Skeletal muscle tissue (tissue), 4 donors: ENCODE measurements around the gene DGCR2. TPM values are rescaled to one million over a fixed set of nuclear protein-coding genes. Genes with fewer than 3 reads are reported as not detected.
"Not testable (repeated sequence)": the region's sequence is repeated elsewhere in the genome, so short reads cannot be mapped to it uniquely, and the experiment has no call there.

Source experiments
- H3K27ac ChIP-seq: one replicate; pipeline ENCODE4 v1.7.0; 2013; ENCODE audit warnings: mild to moderate bottlenecking, low read depth, low read length, inconsistent platforms
- H3K27me3 ChIP-seq, 3 donors: one replicate each; pipeline ENCODE4 v1.7.0; 2013; ENCODE audit warnings: low read length in 3 of 3; ENCODE audit not compliant: control insufficient read depth in 3 of 3, insufficient read depth in 3 of 3
- H3K36me3 ChIP-seq, 3 donors: one replicate each; pipeline ENCODE4 v1.7.0; 2013; ENCODE audit warnings: low read length in 3 of 3; ENCODE audit not compliant: control insufficient read depth in 3 of 3, insufficient read depth in 3 of 3
- H3K4me1 ChIP-seq, 3 donors: one replicate each; pipeline ENCODE4 v1.7.0; 2013; ENCODE audit warnings: low read length in 3 of 3, mild to moderate bottlenecking in 3 of 3; ENCODE audit not compliant: control insufficient read depth in 3 of 3, insufficient read depth in 3 of 3
- H3K4me3 ChIP-seq, 3 donors: one replicate each; pipeline ENCODE4 v1.7.0; 2013; ENCODE audit warnings: low read length in 3 of 3
- H3K9ac ChIP-seq, 3 donors: one replicate each; pipeline ENCODE4 v1.7.0; 2013; ENCODE audit warnings: low read length in 3 of 3, mild to moderate bottlenecking in 3 of 3, moderate library complexity in 2 of 3, low read depth in 1 of 3
- H3K9me3 ChIP-seq, 3 donors: one replicate each; pipeline ENCODE4 v1.7.0; 2013; ENCODE audit warnings: low read length in 3 of 3; ENCODE audit not compliant: control insufficient read depth in 3 of 3
- total RNA-seq: library from RNA; depleted of rRNA; stranded (reverse); fragments of >200 nt; gene quantifications from one replicate; pipeline ENCODE4 v1.2.3, GENCODE V29; 2014
- donor health status: Osteomylitis.

The DGCR2 gene
- total RNA-seq, 1 donor from 2014 or later, result 41.8 TPM

GRCh38 chr22:19057539-19057938 is 64.7 kb downstream of the DGCR2 start:
- H3K36me3 ChIP-seq, result peaks cover 53 to 58% (median 54%) of the 10 kb centered on the region in 3 donors
- H3K27ac ChIP-seq, result no peak overlapping the region
- no peak overlapping the region for H3K9ac ChIP-seq

GRCh38 chr22:19056951-19057401 is 65.2 kb downstream of the DGCR2 start:
- Histone ChIP-seq H3K4me1 (peaks cover 0 to 4% (median 4%) of the 10 kb centered on the region in 3 donors), H3K9ac (no peak overlapping the region), H3K4me3 (no peak overlapping the region), H3K9me3 (no peaks in the 10 kb centered on the region), H3K27me3 (no peaks in the 10 kb centered on the region), H3K27ac (no peak overlapping the region), H3K36me3 (peaks cover 50 to 58% (median 54%) of the 10 kb centered on the region in 3 donors)

More at GRCh38 chr22:19057539-19057938, 64.7 kb downstream of the DGCR2 start:
- no peak overlapping the region for H3K4me3 ChIP-seq
- peaks cover 5 to 9% (median 9%) of the 10 kb centered on the region in 3 donors for H3K4me1 ChIP-seq
- H3K9me3 ChIP-seq, result no peaks in the 10 kb centered on the region
- no peaks in the 10 kb centered on the region for H3K27me3 ChIP-seq

- Histone ChIP-seq H3K9me3 (no peaks in the 10 kb centered on the region), H3K27ac (no peak overlapping the region), H3K9ac (no peak overlapping the region), H3K4me3 (no peak overlapping the region), H3K36me3 (peaks cover 43 to 64% (median 49%) of the 10 kb centered on the region in 3 donors), H3K4me1 (peaks cover 0 to 4% (median 3%) of the 10 kb centered on the region in 3 donors), H3K27me3 (no peaks in the 10 kb centered on the region)
Observed at GRCh38 chr22:19055801-19056200, 66.4 kb downstream of the DGCR2 start.

GRCh38 chr22:19052941-19053541 is 69.2 kb downstream of the DGCR2 start:
- H3K36me3 ChIP-seq, result peaks cover 30 to 59% (median 38%) of the 10 kb centered on the region in 3 donors
- H3K9ac ChIP-seq, result no peak overlapping the region
- no peaks in the 10 kb centered on the region for H3K9me3 ChIP-seq
- peaks cover 0 to 7% (median 2%) of the 10 kb centered on the region in 3 donors for H3K4me1 ChIP-seq
- H3K4me3 ChIP-seq, result no peak overlapping the region
- no peak overlapping the region for H3K27ac ChIP-seq
- H3K27me3 ChIP-seq, result no peaks in the 10 kb centered on the region

GRCh38 chr22:19051381-19052072 is 70.7 kb downstream of the DGCR2 start:
- Histone ChIP-seq H3K9ac (no peak overlapping the region), H3K27ac (no peak overlapping the region), H3K27me3 (no peaks in the 10 kb centered on the region), H3K9me3 (no peaks in the 10 kb centered on the region), H3K4me3 (no peak overlapping the region), H3K4me1 (peaks cover 0 to 5% (median 2%) of the 10 kb centered on the region in 3 donors), H3K36me3 (peaks cover 35 to 66% (median 41%) of the 10 kb centered on the region in 3 donors)

GRCh38 chr22:19050847-19051246 is 71.4 kb downstream of the DGCR2 start:
- H3K27me3 ChIP-seq, H3K4me3 ChIP-seq, H3K4me1 ChIP-seq, H3K9me3 ChIP-seq, H3K27ac ChIP-seq, H3K9ac ChIP-seq: not testable (repeated sequence)
- peaks cover 34 to 65% (median 42%) of the 10 kb centered on the region in 3 donors for H3K36me3 ChIP-seq

GRCh38 chr22:19050117-19050516 is 72.1 kb downstream of the DGCR2 start:
- H3K27ac ChIP-seq, result no peak overlapping the region
- peaks cover 32 to 69% (median 45%) of the 10 kb centered on the region in 3 donors for H3K36me3 ChIP-seq
- H3K4me3 ChIP-seq, result no peak overlapping the region
- no peak overlapping the region for H3K9ac ChIP-seq
- H3K9me3 ChIP-seq, result no peaks in the 10 kb centered on the region
- no peaks in the 10 kb centered on the region for H3K27me3 ChIP-seq
- H3K4me1 ChIP-seq, result peaks cover 0 to 5% (median 2%) of the 10 kb centered on the region in 3 donors

- Histone ChIP-seq H3K4me1 (peaks cover 0 to 6% (median 5%) of the 10 kb centered on the region in 3 donors), H3K36me3 (peaks cover 47 to 75% (median 57%) of the 10 kb centered on the region in 3 donors), H3K4me3 (no peak overlapping the region), H3K9me3 (no peaks in the 10 kb centered on the region), H3K9ac (no peak overlapping the region), H3K27me3 (no peaks in the 10 kb centered on the region), H3K27ac (no peak overlapping the region)
Observed at GRCh38 chr22:19048531-19048930, 73.7 kb downstream of the DGCR2 start.

- H3K4me1 ChIP-seq, result peaks cover 0 to 6% (median 5%) of the 10 kb centered on the region in 3 donors
- no peaks in the 10 kb centered on the region for H3K27me3 ChIP-seq
- no peak overlapping the region for H3K4me3 ChIP-seq
- no peak overlapping the region for H3K9ac ChIP-seq
- no peaks in the 10 kb centered on the region for H3K9me3 ChIP-seq
- H3K36me3 ChIP-seq, result peaks cover 52 to 76% (median 57%) of the 10 kb centered on the region in 3 donors
- H3K27ac ChIP-seq, result no peak overlapping the region
Observed at GRCh38 chr22:19047993-19048392, 74.2 kb downstream of the DGCR2 start.
